Measurements from ENCODE around the gene ARHGEF17. TPM values are rescaled to one million over a fixed set of nuclear protein-coding genes. Genes with fewer than 3 reads are reported as not detected.

ARHGEF17 gene
- total RNA-seq, 1 donor from 2014 or later: 19.3 TPM

DNA sequence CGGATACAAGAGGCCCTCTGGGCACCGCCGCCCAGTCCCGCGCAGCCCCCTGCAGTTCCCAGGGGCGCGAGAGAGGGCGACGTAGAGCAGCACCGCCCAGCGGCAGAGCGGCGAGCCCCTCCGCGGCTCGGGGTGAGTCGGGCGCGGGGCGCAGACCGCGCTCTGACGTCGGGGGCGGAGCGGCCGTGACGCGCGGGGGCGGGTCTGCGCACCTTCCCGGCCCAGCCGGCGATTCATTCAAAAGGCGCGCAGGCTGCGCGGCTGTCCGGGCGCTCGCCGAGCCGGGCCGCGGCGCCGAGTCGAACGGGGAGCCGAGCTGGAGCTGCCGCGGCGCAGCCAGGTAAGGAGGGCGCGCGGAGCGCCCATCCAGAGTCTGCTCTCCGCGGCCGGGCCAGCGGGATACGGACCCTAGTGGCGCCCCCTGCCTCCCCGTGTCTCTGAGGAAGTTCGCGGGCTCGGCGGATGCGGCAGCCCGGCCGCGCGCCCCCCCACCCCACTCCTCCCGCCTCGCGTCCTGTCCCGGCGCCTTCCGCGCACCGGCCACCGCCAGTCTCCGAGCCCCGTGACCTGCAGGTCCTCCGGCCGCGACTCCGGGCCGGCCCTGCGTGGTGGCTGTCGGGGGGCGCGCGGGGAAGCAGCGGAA is 68.2 kb downstream of the ARHGEF17 start, which contains the start of gene RELT:
Gene RELT, plus strand, starts transcription at position 240 of the 643 bp plus-strand sequence. CDS start 12,738 bp downstream, outside the sequence.
- H3K27ac ChIP-seq (ENCODE audit: low read depth, low read length): peak within 1 kb of the TSS; percentile 87

DNA sequence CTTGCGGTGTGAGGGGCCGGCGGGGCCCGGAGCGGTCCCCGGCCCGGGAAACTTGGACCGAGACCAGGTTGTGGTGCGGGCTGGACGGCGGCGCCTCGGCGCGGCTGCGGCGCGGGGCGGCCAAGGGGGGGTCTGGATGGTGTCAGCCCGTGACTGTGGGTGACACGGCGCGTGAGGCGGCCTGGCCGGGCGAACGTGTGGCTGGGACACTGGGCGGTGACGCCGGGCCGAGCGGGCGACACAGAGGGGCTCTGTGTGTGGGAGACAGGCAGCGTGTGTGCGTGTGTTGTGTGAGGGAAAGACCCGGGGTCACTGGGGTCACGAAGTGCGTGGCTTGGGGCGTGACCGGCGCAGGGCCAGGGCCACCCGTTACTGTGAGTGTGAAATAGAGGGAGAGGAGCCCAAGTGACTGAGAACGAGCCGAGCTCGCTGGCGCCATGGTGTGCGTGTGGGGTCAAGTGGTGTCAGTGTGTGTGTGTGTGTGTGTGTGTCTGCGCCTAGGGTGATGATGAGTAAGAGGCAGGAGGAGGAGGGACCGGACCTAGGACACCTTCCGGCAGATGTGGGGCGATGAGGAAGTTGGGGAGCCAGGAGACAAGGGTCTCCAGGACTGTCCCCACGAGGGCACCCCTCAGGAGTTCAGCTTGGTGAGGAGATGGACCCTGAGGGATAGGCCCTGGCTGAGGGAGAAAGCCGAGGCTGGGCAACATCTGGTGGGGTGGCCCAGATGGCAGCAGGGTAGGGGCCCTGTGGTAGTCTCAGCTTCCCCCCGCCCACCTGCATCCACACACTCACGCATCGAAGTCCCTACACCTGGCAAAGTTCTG is 68.9 kb downstream of the ARHGEF17 start:
- Histone ChIP-seq H3K4me3 (ENCODE audit: low read length in 3 of 3) (peak overlapping the region; percentile 64 to 89 (median 88)), H3K27ac (ENCODE audit: low read depth, low read length) (peak overlapping the region; percentile 87), H3K9ac (ENCODE audit: low read depth in 1 of 3, low read length in 3 of 3) (peak overlapping the region; percentile 84 to 93 (median 91)), H3K4me1 (ENCODE audit: control insufficient read depth in 3 of 3, insufficient read depth in 3 of 3, low read length in 3 of 3) (peaks cover 57 to 69% (median 62%) of the 10 kb centered on the region in 3 donors), H3K9me3 (ENCODE audit: control insufficient read depth in 3 of 3, low read length in 3 of 3) (no peaks in the 10 kb centered on the region), H3K27me3 (ENCODE audit: control insufficient read depth in 3 of 3, insufficient read depth in 3 of 3, low read length in 3 of 3) (no peaks in the 10 kb centered on the region), H3K36me3 (ENCODE audit: control insufficient read depth in 3 of 3, insufficient read depth in 3 of 3, low read length in 3 of 3) (no peaks in the 10 kb centered on the region)

More for the DNA sequence above, 68.2 kb downstream of the ARHGEF17 start, which contains the start of gene RELT:
- H3K9ac ChIP-seq (ENCODE audit: low read depth in 1 of 3, low read length in 3 of 3): peak within 1 kb of the TSS; percentile 84 to 93 (median 91)
- no peaks in the 10 kb centered on the region for H3K9me3 ChIP-seq (ENCODE audit: control insufficient read depth in 3 of 3, low read length in 3 of 3)
- peak within 1 kb of the TSS; percentile 64 to 89 (median 88) for H3K4me3 ChIP-seq (ENCODE audit: low read length in 3 of 3)
- H3K4me1 ChIP-seq (ENCODE audit: control insufficient read depth in 3 of 3, insufficient read depth in 3 of 3, low read length in 3 of 3): peaks cover 51 to 63% (median 56%) of the 10 kb centered on the region in 3 donors
- H3K36me3 ChIP-seq (ENCODE audit: control insufficient read depth in 3 of 3, insufficient read depth in 3 of 3, low read length in 3 of 3): no peaks in the 10 kb centered on the region
- no peaks in the 10 kb centered on the region for H3K27me3 ChIP-seq (ENCODE audit: control insufficient read depth in 3 of 3, insufficient read depth in 3 of 3, low read length in 3 of 3)

DNA sequence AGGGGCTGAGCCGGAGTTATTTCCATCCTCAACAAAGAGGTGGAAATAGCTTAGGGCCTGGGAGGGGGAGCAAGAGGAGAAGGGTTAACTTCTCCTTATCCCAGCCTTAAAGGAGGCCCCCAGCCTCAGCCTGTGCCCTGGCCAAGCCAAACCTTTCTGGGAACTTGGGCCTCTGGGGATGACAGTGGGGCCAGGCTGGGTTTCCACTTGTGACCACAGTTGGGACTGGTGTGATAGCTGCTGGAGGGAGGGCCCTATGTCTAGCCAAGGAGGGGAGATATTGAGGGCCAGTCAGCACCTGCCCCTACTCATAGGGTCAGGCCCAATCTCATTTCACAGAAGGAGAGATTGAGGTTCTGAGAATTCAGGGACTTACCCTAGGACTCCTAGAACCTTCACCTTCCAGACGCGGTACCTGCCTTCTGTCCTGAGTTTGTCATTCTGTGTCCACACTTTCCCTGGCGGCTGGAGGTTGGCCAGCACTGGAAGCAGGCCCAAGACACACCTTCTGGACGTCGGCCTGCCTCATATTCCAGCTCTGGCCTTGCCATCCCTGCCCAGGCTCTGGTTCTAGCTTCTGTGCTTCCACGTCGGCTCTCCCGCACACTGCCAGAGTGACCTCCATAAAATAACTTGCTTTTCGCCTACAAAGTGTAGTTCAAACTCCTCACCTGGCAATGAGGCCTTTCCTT is 71.3 kb downstream of the ARHGEF17 start:
- H3K4me1 ChIP-seq (ENCODE audit: control insufficient read depth in 3 of 3, insufficient read depth in 3 of 3, low read length in 3 of 3): peaks cover 71 to 80% (median 76%) of the 10 kb centered on the region in 3 donors

DNA sequence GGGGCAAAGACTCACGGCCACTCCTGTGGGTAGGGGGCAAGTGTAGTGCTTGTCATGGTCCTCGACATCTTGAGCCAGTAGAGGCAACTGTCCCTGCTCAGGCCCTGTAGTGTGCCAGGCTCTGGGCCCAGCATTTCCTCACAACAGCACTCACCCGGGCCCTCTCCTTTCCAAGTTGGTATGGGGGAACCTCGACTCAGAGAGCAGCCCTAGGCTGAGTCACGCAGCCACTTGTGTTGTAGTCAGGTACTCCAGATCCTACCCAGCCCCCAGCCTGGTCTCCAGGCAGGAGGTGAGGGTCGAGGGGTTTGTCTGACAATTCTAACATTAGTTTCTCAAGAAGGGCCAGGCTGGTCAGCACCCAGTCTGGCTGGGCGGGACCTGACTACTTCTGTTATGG is 72.3 kb downstream of the ARHGEF17 start:
- H3K4me3 ChIP-seq (ENCODE audit: low read length in 3 of 3): no peak overlapping the region
- H3K27me3 ChIP-seq (ENCODE audit: control insufficient read depth in 3 of 3, insufficient read depth in 3 of 3, low read length in 3 of 3): no peaks in the 10 kb centered on the region
- H3K9me3 ChIP-seq (ENCODE audit: control insufficient read depth in 3 of 3, low read length in 3 of 3): no peaks in the 10 kb centered on the region
- peaks cover 81 to 90% (median 86%) of the 10 kb centered on the region in 3 donors for H3K4me1 ChIP-seq (ENCODE audit: control insufficient read depth in 3 of 3, insufficient read depth in 3 of 3, low read length in 3 of 3)
- H3K9ac ChIP-seq (ENCODE audit: low read depth in 1 of 3, low read length in 3 of 3): peak overlapping the region; percentile 53 to 72 (median 68)
- H3K36me3 ChIP-seq (ENCODE audit: control insufficient read depth in 3 of 3, insufficient read depth in 3 of 3, low read length in 3 of 3): no peaks in the 10 kb centered on the region
- H3K27ac ChIP-seq (ENCODE audit: low read depth, low read length): peak overlapping the region; percentile 74

More for the DNA sequence above, 71.3 kb downstream of the ARHGEF17 start:
- Histone ChIP-seq H3K4me3 (ENCODE audit: low read length in 3 of 3) (peak overlapping the region in 2 of 3 donors; percentile 15 to 35), H3K9me3 (ENCODE audit: control insufficient read depth in 3 of 3, low read length in 3 of 3) (no peaks in the 10 kb centered on the region), H3K36me3 (ENCODE audit: control insufficient read depth in 3 of 3, insufficient read depth in 3 of 3, low read length in 3 of 3) (no peaks in the 10 kb centered on the region), H3K9ac (ENCODE audit: low read depth in 1 of 3, low read length in 3 of 3) (peak overlapping the region in 2 of 3 donors; percentile 54 to 72), H3K27me3 (ENCODE audit: control insufficient read depth in 3 of 3, insufficient read depth in 3 of 3, low read length in 3 of 3) (no peaks in the 10 kb centered on the region), H3K27ac (ENCODE audit: low read depth, low read length) (peak overlapping the region; percentile 74)

DNA sequence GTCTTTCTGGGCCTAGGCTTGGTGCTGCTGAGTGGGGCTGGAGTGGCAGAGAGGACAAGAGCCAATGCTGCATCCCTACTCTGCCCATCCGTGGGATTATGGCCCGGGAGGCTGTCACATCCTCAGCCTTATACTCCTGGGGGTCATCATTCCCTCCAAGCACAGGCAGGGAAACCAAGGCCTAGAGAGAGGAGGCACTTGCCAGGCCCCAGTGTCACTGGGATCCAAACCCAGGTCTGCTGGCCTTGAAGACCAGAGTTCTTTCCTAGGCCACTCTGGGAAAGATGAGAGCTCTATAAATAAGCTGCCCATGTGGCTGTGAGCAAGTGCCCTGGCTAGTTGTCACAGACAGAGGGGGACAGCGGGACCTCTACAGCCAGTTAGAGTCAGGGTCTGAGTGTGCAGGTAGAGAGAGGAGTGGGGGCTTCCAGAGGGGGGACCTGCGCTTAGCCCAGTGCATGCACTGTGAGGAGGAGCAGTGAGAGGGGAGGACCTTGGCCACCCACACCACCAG is 72.9 kb downstream of the ARHGEF17 start:
- Histone ChIP-seq H3K9ac (ENCODE audit: low read depth in 1 of 3, low read length in 3 of 3) (peak overlapping the region; percentile 53 to 72 (median 68)), H3K27me3 (ENCODE audit: control insufficient read depth in 3 of 3, insufficient read depth in 3 of 3, low read length in 3 of 3) (no peaks in the 10 kb centered on the region), H3K4me3 (ENCODE audit: low read length in 3 of 3) (peak overlapping the region in 1 of 3 donors; percentile 58), H3K36me3 (ENCODE audit: control insufficient read depth in 3 of 3, insufficient read depth in 3 of 3, low read length in 3 of 3) (no peaks in the 10 kb centered on the region), H3K27ac (ENCODE audit: low read depth, low read length) (peak overlapping the region; percentile 74), H3K9me3 (ENCODE audit: control insufficient read depth in 3 of 3, low read length in 3 of 3) (no peaks in the 10 kb centered on the region), H3K4me1 (ENCODE audit: control insufficient read depth in 3 of 3, insufficient read depth in 3 of 3, low read length in 3 of 3) (peaks cover 84 to 92% (median 92%) of the 10 kb centered on the region in 3 donors)

DNA sequence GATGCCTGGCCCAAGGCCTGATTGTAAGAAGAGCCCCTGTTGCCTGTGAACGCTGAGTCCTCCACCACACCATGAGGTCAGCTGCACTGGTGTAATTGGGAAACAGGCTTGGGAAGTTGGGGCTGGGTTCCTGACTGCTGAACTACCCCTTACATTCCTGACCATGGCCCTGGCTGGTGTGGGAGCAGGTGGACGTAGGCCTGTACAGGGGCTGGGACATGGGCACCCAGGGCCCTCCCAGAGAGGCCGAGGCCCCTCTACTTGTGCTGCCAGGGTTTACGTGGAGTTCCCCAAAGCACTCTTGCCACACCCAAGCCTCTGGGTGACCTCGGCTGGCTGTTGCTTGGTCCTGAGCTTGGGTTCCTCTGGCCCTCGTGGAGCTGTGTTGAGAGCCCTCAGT is 73.5 kb downstream of the ARHGEF17 start:
- H3K27ac ChIP-seq (ENCODE audit: low read depth, low read length): peak overlapping the region; percentile 74
- no peaks in the 10 kb centered on the region for H3K9me3 ChIP-seq (ENCODE audit: control insufficient read depth in 3 of 3, low read length in 3 of 3)
- no peaks in the 10 kb centered on the region for H3K36me3 ChIP-seq (ENCODE audit: control insufficient read depth in 3 of 3, insufficient read depth in 3 of 3, low read length in 3 of 3)
- peaks cover 90 to 99% (median 98%) of the 10 kb centered on the region in 3 donors for H3K4me1 ChIP-seq (ENCODE audit: control insufficient read depth in 3 of 3, insufficient read depth in 3 of 3, low read length in 3 of 3)
- H3K4me3 ChIP-seq (ENCODE audit: low read length in 3 of 3): peak overlapping the region in 2 of 3 donors; percentile 20 to 23
- no peaks in the 10 kb centered on the region for H3K27me3 ChIP-seq (ENCODE audit: control insufficient read depth in 3 of 3, insufficient read depth in 3 of 3, low read length in 3 of 3)
- H3K9ac ChIP-seq (ENCODE audit: low read depth in 1 of 3, low read length in 3 of 3): peak overlapping the region in 2 of 3 donors; percentile 43 to 72

DNA sequence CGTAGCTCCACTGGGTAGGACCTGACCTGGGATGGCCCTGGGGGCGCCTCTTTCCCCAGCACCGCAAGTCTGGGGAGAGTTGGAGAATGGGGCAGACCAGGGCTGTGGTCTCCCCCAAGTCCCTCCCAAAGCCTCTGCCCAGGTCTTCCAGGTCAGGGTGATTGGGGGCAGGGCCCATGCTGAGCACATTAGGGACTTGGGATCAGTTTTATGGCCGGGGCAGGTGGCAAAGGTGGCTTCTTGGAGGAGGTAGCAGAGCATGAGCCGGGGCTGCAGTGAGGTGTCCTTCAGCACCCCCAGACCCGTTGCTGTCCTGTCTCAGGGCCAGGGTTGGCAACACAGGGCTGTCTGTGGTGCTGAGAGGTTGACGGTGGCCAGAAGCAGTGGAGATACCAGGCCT is 74.1 kb downstream of the ARHGEF17 start:
- Histone ChIP-seq H3K9me3 (ENCODE audit: control insufficient read depth in 3 of 3, low read length in 3 of 3) (no peaks in the 10 kb centered on the region), H3K9ac (ENCODE audit: low read depth in 1 of 3, low read length in 3 of 3) (peak overlapping the region; percentile 12 to 72 (median 23)), H3K27ac (ENCODE audit: low read depth, low read length) (peak overlapping the region; percentile 74), H3K27me3 (ENCODE audit: control insufficient read depth in 3 of 3, insufficient read depth in 3 of 3, low read length in 3 of 3) (no peaks in the 10 kb centered on the region), H3K4me1 (ENCODE audit: control insufficient read depth in 3 of 3, insufficient read depth in 3 of 3, low read length in 3 of 3) (peaks cover 92 to 98% (median 97%) of the 10 kb centered on the region in 3 donors), H3K4me3 (ENCODE audit: low read length in 3 of 3) (no peak overlapping the region), H3K36me3 (ENCODE audit: control insufficient read depth in 3 of 3, insufficient read depth in 3 of 3, low read length in 3 of 3) (no peaks in the 10 kb centered on the region)

DNA sequence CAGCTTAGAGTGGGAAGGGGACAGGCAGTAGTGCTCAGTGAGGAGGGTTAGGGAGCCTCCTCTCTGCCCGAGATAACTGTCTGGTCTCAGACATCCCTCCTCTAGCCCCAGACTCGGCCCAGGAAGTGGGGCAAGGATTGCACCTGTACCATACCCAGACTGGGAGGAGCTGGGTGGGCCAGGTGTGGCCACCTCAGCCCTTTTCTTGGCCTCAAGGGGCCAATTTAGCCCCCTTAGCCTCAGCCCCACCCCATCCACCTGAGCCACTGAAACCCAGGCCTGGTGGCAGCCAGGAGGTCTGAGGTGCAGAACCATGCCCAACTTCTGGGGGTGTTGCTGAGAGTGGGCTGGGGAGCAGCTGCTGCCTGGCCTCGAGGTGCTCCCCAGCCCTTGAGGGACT is 74.7 kb downstream of the ARHGEF17 start:
- Histone ChIP-seq H3K27ac (ENCODE audit: low read depth, low read length) (peak overlapping the region; percentile 74), H3K9me3 (ENCODE audit: control insufficient read depth in 3 of 3, low read length in 3 of 3) (no peaks in the 10 kb centered on the region), H3K9ac (ENCODE audit: low read depth in 1 of 3, low read length in 3 of 3) (peak overlapping the region in 1 of 3 donors; percentile 66), H3K4me1 (ENCODE audit: control insufficient read depth in 3 of 3, insufficient read depth in 3 of 3, low read length in 3 of 3) (peaks cover 91 to 98% (median 98%) of the 10 kb centered on the region in 3 donors), H3K27me3 (ENCODE audit: control insufficient read depth in 3 of 3, insufficient read depth in 3 of 3, low read length in 3 of 3) (no peaks in the 10 kb centered on the region), H3K36me3 (ENCODE audit: control insufficient read depth in 3 of 3, insufficient read depth in 3 of 3, low read length in 3 of 3) (no peaks in the 10 kb centered on the region), H3K4me3 (ENCODE audit: low read length in 3 of 3) (no peak overlapping the region)

DNA sequence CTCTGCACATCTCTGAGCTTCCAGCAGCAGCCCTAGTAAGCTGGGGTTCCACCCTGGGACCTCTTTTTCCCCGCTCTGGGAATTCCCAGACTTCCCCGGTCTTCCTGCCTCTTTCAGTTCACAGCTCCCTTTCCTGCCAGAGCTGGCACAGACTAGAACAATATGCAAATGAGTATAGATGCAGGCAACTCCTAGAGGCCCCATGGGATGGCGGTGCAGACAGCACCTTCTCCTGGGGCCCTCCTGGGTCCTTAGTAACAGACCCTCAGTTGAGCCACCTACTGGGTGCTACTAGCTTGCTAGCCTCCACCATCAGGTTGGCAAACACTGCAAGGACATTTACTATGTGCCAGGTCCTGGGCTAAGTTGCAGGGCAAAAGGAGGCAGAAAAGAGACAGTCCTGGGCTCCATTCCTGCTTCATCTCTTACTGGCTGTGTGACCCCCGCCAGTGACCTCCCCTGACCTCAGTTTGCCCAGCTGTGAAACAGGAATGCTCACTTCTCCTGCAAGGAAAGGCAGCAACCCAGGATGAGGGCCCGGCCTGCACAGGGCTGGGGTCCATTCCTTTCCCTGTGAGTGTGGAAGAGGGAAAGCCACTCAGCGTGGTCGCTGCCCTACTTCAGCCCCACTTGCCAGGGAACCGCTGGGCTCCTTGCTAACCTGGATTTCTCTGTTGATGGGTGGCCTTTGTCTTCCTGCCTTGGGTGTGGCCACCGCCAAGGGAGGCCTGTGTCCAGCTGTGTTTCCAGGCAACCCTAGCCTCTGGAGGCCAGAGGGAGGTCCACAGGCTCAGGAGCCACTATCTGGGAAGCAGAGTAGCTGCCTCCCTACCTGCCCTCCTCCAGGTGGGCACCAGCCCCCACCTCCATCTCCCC is 75.4 kb downstream of the ARHGEF17 start:
- no peaks in the 10 kb centered on the region for H3K9me3 ChIP-seq (ENCODE audit: control insufficient read depth in 3 of 3, low read length in 3 of 3)
- H3K4me1 ChIP-seq (ENCODE audit: control insufficient read depth in 3 of 3, insufficient read depth in 3 of 3, low read length in 3 of 3): peaks cover 95 to 99% (median 98%) of the 10 kb centered on the region in 3 donors
- no peak overlapping the region for H3K4me3 ChIP-seq (ENCODE audit: low read length in 3 of 3)
- H3K27me3 ChIP-seq (ENCODE audit: control insufficient read depth in 3 of 3, insufficient read depth in 3 of 3, low read length in 3 of 3): no peaks in the 10 kb centered on the region
- no peak overlapping the region for H3K27ac ChIP-seq (ENCODE audit: low read depth, low read length)
- H3K36me3 ChIP-seq (ENCODE audit: control insufficient read depth in 3 of 3, insufficient read depth in 3 of 3, low read length in 3 of 3): no peaks in the 10 kb centered on the region
- H3K9ac ChIP-seq (ENCODE audit: low read depth in 1 of 3, low read length in 3 of 3): peak overlapping the region in 1 of 3 donors; percentile 66

Measured in skeletal muscle tissue (tissue), 4 donors.